H1 (cell line): ENCODE results near the gene PRSS50. TPM values are rescaled to one million over a fixed set of nuclear protein-coding genes. Genes with fewer than 3 reads are reported as not detected.

ENCODE experiments used
- RFX5 ChIP-seq: IDR thresholded peaks from 2 replicates; pipeline ENCODE4 v1.6.1; 2011; ENCODE audit warnings: low read depth, low read length, improper control_type of control experiment, borderline replicate concordance
- polyA plus RNA-seq, 7 experiments: library from polyadenylated mRNA; depleted of rRNA in 3 of 7; stranded (reverse) in 5 of 7; unstranded in 2 of 7; fragments of >200 nt in 5 of 7; fragments of 200-250 nt in 2 of 7; gene quantifications; 1 replicate in 5 of 7; 2 replicates in 1 of 7; 4 replicates in 1 of 7; pipeline versions ENCODE4 v1.2.1 to v1.2.3, GENCODE V29; 2011 to 2013; ENCODE audit warnings: missing spikeins in 2 of 7, mixed read lengths in 2 of 7
- total RNA-seq: library from RNA; stranded (reverse); fragmentation: NEBNext Ultra II Directional; extraction: Animal tissue kit (Norgen Biotek cat#: 25700); gene quantifications from 2 replicates; pipeline ENCODE4 v1.2.1, GENCODE V29; 2021

Gene PRSS50
- total and polyA plus RNA-seq, 2 of the 8 experiments (the other 6 are each of a cell fraction or from before 2014, with no cell fraction given): 0.47 to 0.71 TPM

- no peak for TF ChIP-seq RFX5
These were observed 5.2 kb downstream of the PRSS50 start (continued) for GRCh38 chr3:46712191-46713049.
